ENCODE data around the gene RTEL1.

The RTEL1 gene

DNA sequence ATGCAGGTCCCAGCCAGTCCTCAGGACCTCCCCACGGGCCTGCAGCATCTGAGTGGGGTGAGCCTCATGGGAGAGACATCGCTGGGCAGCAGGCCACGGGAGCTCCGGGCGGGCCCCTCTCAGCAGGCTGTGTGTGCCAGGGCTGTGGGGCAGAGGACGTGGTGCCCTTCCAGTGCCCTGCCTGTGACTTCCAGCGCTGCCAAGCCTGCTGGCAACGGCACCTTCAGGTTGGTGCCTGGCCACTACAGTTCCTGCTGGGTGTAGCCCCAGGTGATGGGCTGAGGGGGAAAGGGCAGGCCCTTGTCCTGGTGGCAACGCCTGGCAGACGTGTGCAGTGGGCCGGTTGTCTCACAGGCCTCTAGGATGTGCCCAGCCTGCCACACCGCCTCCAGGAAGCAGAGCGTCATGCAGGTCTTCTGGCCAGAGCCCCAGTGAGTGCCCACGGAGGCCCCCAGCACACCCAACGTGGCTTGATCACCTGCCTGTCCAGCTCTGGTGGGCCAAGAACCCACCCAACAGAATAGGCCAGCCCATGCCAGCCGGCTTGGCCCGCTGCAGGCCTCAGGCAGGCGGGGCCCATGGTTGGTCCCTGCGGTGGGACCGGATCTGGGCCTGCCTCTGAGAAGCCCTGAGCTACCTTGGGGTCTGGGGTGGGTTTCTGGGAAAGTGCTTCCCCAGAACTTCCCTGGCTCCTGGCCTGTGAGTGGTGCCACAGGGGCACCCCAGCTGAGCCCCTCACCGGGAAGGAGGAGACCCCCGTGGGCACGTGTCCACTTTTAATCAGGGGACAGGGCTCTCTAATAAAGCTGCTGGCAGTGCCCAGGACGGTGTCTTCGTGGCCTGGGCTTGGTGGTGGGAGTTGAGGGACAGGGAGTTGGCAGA is 37.6 kb downstream of the RTEL1 start:
- no peaks in the 10 kb centered on the region for H3K36me3 ChIP-seq (ENCODE audit: control insufficient read depth, insufficient read depth, low read length)
- no peaks in the 10 kb centered on the region for H3K9me3 ChIP-seq (ENCODE audit: control insufficient read depth, low read length)
- H3K27me3 ChIP-seq (ENCODE audit: control insufficient read depth, insufficient read depth, low read length, poor library complexity, severe bottlenecking) = no peaks in the 10 kb centered on the region
- H3K27ac ChIP-seq (ENCODE audit: insufficient read depth, low read depth, low read length, poor library complexity, severe bottlenecking) = no peak overlapping the region
- H3K4me1 ChIP-seq (ENCODE audit: control insufficient read depth, insufficient read depth, low read length) = peaks cover 5% of the 10 kb centered on the region
- H3K4me3 ChIP-seq (ENCODE audit: insufficient read depth, low read depth, low read length) = no peak overlapping the region
- WGBS, 2 experiments = 94% methylated on average over 25 of the region's 25 CpGs

DNA sequence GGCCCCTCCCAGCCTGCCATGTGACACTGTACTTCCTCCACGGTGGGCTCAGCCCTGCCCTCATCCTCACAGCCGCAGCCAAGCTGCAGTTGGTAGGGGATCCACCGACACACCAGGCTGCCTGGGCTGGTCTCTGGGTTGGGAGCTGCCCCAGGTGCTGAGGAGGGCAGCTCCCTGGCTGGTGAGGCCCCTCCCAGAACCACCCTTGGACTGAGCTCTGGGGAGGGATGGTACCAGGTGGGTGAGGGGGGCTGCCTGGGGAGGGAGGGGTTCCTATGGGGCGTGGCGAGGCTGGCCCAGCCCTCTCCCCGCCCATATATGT is 38.2 kb downstream of the RTEL1 start:
- WGBS, 2 experiments = 59 to 60% methylated on average over 6 of the region's 6 CpGs
- no peak overlapping the region for H3K27ac ChIP-seq (ENCODE audit: insufficient read depth, low read depth, low read length, poor library complexity, severe bottlenecking)
- peaks cover 5% of the 10 kb centered on the region for H3K4me1 ChIP-seq (ENCODE audit: control insufficient read depth, insufficient read depth, low read length)
- no peak overlapping the region for H3K4me3 ChIP-seq (ENCODE audit: insufficient read depth, low read depth, low read length)
- no peaks in the 10 kb centered on the region for H3K36me3 ChIP-seq (ENCODE audit: control insufficient read depth, insufficient read depth, low read length)
- no peaks in the 10 kb centered on the region for H3K27me3 ChIP-seq (ENCODE audit: control insufficient read depth, insufficient read depth, low read length, poor library complexity, severe bottlenecking)
- no peaks in the 10 kb centered on the region for H3K9me3 ChIP-seq (ENCODE audit: control insufficient read depth, low read length)

DNA sequence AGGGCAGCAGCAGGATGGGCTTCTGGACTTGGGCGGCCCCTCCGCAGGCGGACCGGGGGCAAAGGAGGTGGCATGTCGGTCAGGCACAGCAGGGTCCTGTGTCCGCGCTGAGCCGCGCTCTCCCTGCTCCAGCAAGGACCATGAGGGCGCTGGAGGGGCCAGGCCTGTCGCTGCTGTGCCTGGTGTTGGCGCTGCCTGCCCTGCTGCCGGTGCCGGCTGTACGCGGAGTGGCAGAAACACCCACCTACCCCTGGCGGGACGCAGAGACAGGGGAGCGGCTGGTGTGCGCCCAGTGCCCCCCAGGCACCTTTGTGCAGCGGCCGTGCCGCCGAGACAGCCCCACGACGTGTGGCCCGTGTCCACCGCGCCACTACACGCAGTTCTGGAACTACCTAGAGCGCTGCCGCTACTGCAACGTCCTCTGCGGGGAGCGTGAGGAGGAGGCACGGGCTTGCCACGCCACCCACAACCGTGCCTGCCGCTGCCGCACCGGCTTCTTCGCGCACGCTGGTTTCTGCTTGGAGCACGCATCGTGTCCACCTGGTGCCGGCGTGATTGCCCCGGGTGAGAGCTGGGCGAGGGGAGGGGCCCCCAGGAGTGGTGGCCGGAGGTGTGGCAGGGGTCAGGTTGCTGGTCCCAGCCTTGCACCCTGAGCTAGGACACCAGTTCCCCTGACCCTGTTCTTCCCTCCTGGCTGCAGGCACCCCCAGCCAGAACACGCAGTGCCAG is 38.7 kb downstream of the RTEL1 start, which contains the start of gene TNFRSF6B:
Gene TNFRSF6B, plus strand, starts transcription at position 25 of the 729 bp plus-strand sequence. Its CDS starts 116 bp downstream, at position 141.
- Histone ChIP-seq H3K36me3 (ENCODE audit: control insufficient read depth, insufficient read depth, low read length) (no peaks in the 10 kb centered on the region), H3K4me3 (ENCODE audit: insufficient read depth, low read depth, low read length) (peak within 1 kb of the TSS; percentile 4), H3K9me3 (ENCODE audit: control insufficient read depth, low read length) (no peaks in the 10 kb centered on the region), H3K27ac (ENCODE audit: insufficient read depth, low read depth, low read length, poor library complexity, severe bottlenecking) (no peak within 1 kb of the TSS), H3K27me3 (ENCODE audit: control insufficient read depth, insufficient read depth, low read length, poor library complexity, severe bottlenecking) (no peaks in the 10 kb centered on the region), H3K4me1 (ENCODE audit: control insufficient read depth, insufficient read depth, low read length) (peaks cover 5% of the 10 kb centered on the region)
- 72 to 74% methylated on average over 52 of the region's 52 CpGs for WGBS, 2 experiments

DNA sequence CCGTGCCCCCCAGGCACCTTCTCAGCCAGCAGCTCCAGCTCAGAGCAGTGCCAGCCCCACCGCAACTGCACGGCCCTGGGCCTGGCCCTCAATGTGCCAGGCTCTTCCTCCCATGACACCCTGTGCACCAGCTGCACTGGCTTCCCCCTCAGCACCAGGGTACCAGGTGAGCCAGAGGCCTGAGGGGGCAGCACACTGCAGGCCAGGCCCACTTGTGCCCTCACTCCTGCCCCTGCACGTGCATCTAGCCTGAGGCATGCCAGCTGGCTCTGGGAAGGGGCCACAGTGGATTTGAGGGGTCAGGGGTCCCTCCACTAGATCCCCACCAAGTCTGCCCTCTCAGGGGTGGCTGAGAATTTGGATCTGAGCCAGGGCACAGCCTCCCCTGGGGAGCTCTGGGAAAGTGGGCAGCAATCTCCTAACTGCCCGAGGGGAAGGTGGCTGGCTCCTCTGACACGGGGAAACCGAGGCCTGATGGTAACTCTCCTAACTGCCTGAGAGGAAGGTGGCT is 39.3 kb downstream of the RTEL1 start:
- Histone ChIP-seq H3K4me3 (ENCODE audit: insufficient read depth, low read depth, low read length) (no peak overlapping the region), H3K27ac (ENCODE audit: insufficient read depth, low read depth, low read length, poor library complexity, severe bottlenecking) (no peak overlapping the region), H3K36me3 (ENCODE audit: control insufficient read depth, insufficient read depth, low read length) (no peaks in the 10 kb centered on the region), H3K9me3 (ENCODE audit: control insufficient read depth, low read length) (no peaks in the 10 kb centered on the region), H3K27me3 (ENCODE audit: control insufficient read depth, insufficient read depth, low read length, poor library complexity, severe bottlenecking) (no peaks in the 10 kb centered on the region), H3K4me1 (ENCODE audit: control insufficient read depth, insufficient read depth, low read length) (peaks cover 5% of the 10 kb centered on the region)
- 90 to 91% methylated on average over 7 of the region's 7 CpGs for WGBS, 2 experiments

DNA sequence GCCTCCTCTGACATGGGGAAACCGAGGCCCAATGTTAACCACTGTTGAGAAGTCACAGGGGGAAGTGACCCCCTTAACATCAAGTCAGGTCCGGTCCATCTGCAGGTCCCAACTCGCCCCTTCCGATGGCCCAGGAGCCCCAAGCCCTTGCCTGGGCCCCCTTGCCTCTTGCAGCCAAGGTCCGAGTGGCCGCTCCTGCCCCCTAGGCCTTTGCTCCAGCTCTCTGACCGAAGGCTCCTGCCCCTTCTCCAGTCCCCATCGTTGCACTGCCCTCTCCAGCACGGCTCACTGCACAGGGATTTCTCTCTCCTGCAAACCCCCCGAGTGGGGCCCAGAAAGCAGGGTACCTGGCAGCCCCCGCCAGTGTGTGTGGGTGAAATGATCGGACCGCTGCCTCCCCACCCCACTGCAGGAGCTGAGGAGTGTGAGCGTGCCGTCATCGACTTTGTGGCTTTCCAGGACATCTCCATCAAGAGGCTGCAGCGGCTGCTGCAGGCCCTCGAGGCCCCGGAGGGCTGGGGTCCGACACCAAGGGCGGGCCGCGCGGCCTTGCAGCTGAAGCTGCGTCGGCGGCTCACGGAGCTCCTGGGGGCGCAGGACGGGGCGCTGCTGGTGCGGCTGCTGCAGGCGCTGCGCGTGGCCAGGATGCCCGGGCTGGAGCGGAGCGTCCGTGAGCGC is 39.9 kb downstream of the RTEL1 start:
- Histone ChIP-seq H3K9me3 (ENCODE audit: control insufficient read depth, low read length) (no peaks in the 10 kb centered on the region), H3K36me3 (ENCODE audit: control insufficient read depth, insufficient read depth, low read length) (no peaks in the 10 kb centered on the region), H3K27me3 (ENCODE audit: control insufficient read depth, insufficient read depth, low read length, poor library complexity, severe bottlenecking) (no peaks in the 10 kb centered on the region), H3K27ac (ENCODE audit: insufficient read depth, low read depth, low read length, poor library complexity, severe bottlenecking) (no peak overlapping the region), H3K4me1 (ENCODE audit: control insufficient read depth, insufficient read depth, low read length) (peaks cover 5% of the 10 kb centered on the region), H3K4me3 (ENCODE audit: insufficient read depth, low read depth, low read length) (no peak overlapping the region)
- 91 to 92% methylated on average over 40 of the region's 40 CpGs for WGBS, 2 experiments

DNA sequence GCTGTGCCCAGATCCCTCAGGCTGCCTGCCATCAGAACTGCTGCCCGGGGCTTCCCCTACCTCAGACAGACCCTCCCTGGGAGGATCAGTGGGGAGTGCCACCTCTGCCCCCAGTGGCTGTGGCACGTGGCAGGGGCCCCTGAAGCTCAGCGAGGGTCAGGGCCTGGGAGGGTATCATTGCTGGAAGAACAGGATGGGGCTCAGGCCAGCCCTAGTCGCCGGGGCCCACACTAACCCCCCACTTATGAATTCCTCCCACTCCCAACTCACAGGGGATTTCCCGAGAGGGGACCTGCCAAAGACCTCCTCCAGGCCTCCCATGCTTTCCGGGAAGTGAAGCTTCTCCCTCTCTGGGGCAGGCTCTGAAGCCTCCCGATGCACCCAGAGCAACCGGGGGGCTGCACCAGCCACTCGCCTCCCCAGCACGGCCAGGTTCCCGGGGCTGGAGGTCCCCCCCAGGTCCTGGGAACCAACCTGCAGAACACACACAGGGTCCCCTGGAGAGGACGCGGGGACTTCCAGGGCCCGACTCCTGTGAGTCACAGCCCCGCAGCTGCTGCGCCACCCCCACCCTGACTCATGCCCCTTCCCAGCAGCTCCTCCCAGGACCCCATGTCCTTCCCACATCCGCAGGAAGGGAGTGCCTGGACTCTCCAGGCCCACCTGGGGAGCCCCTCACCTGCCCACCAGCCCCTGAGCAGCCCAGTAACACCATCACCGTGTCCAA is 40.8 kb downstream of the RTEL1 start:
- Histone ChIP-seq H3K4me3 (ENCODE audit: insufficient read depth, low read depth, low read length) (no peak overlapping the region), H3K4me1 (ENCODE audit: control insufficient read depth, insufficient read depth, low read length) (peaks cover 5% of the 10 kb centered on the region), H3K27me3 (ENCODE audit: control insufficient read depth, insufficient read depth, low read length, poor library complexity, severe bottlenecking) (no peaks in the 10 kb centered on the region), H3K36me3 (ENCODE audit: control insufficient read depth, insufficient read depth, low read length) (no peaks in the 10 kb centered on the region), H3K27ac (ENCODE audit: insufficient read depth, low read depth, low read length, poor library complexity, severe bottlenecking) (peak overlapping the region; percentile 44), H3K9me3 (ENCODE audit: control insufficient read depth, low read length) (no peaks in the 10 kb centered on the region)
- 68 to 74% methylated on average over 19 of the region's 19 CpGs for WGBS, 2 experiments

DNA sequence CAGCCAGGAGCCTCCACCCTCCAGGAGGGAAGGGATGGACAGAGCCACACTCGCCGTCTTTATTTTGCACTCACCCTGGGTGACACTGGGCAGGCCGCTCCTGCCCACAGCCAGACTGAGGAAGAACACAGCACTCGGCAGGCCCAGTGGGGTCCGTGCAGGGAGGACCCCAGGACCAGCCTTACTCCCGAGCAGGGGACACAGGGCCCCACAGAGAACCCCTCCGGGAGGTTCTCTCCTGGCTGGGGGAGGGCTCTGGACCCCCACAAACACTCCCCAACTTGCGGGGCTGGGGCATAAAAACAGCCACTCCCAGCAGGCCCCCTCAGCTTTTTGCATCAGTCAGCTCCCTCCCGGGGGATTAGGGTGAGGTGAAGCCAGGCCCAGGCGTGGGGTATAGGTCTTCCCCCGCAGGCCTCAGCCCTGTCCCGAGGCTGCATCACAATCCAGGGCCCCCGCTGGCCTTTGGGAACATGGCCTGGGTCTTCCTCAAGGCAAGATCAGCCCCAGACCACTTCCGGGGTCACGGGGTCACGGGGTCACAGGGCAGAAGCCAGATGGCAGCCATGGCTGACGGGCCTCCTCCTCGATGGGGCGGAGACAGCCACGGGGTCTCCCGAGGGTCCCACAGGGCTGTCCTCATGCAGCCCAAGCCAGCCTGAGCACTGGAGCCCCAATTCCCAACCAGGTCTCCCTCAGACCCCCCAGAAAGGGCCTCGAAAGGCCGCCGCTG is 41.5 kb downstream of the RTEL1 start:
- Histone ChIP-seq H3K4me1 (ENCODE audit: control insufficient read depth, insufficient read depth, low read length) (peaks cover 5% of the 10 kb centered on the region), H3K9me3 (ENCODE audit: control insufficient read depth, low read length) (no peaks in the 10 kb centered on the region), H3K4me3 (ENCODE audit: insufficient read depth, low read depth, low read length) (no peak overlapping the region), H3K36me3 (ENCODE audit: control insufficient read depth, insufficient read depth, low read length) (peaks cover 1% of the 10 kb centered on the region), H3K27me3 (ENCODE audit: control insufficient read depth, insufficient read depth, low read length, poor library complexity, severe bottlenecking) (no peaks in the 10 kb centered on the region), H3K27ac (ENCODE audit: insufficient read depth, low read depth, low read length, poor library complexity, severe bottlenecking) (peak overlapping the region; percentile 44)
- 86 to 89% methylated on average over 24 of the region's 24 CpGs for WGBS, 2 experiments

DNA sequence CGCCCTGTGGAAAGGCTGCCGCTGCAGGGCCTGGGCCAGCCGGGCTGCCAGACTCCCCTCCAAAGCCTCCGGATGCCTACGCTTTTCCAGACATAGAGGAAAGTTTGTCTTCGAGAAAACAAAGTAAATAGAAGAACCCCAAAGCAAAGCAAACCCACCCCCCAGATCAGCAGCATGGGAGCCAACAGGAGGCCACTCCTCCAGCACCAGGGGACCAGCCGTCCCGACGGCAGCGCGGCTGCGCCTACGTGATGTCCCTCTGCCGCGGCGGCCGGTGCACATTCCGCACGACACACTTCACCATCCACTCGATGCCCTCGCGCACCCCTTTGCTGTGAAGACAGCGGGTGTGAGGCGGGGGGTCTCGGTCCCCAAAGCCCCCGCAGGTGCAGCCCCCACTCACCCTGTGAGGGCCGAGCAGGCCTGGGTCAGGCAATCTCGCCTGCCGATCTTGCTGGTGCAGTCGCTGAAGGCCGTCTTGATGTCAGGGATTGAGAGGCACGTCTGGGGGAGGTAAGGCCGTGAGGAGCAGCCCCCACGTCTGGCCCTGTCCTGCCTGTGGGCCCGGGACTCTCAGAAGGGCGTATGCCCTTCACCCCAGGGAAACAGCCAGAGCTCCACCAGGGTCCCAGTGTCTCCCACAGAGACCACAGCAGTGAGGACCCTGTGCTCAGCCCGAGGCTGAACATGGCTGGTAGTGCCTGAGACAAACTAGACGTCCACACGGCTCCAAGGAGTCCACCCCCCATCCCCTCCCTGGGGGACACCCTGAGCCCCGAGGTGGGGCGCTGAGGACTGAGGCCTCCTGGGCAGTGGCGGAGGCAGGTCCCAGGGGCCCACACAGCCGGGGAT is 42.3 kb downstream of the RTEL1 start:
- H3K9me3 ChIP-seq (ENCODE audit: control insufficient read depth, low read length) = no peaks in the 10 kb centered on the region
- H3K27ac ChIP-seq (ENCODE audit: insufficient read depth, low read depth, low read length, poor library complexity, severe bottlenecking) = no peak overlapping the region
- WGBS, 2 experiments = 95% methylated on average over 43 of the region's 43 CpGs
- H3K36me3 ChIP-seq (ENCODE audit: control insufficient read depth, insufficient read depth, low read length) = peaks cover 8% of the 10 kb centered on the region
- peaks cover 5% of the 10 kb centered on the region for H3K4me1 ChIP-seq (ENCODE audit: control insufficient read depth, insufficient read depth, low read length)
- H3K4me3 ChIP-seq (ENCODE audit: insufficient read depth, low read depth, low read length) = no peak overlapping the region
- H3K27me3 ChIP-seq (ENCODE audit: control insufficient read depth, insufficient read depth, low read length, poor library complexity, severe bottlenecking) = no peaks in the 10 kb centered on the region

DNA sequence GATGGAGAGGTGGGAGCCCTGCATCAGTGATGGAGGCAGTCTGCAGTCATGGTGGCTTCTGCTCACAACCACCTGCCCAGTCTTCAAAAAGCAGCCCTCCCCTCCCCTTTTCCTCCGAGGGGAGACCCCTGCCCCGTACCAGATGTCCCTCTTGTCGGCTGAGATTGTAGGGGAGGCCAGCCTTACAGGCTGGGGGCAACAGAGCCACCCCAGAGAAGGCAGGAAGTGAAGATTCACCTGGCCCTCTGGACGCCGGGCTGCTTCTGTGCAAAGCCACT is 42.9 kb downstream of the RTEL1 start:
- no peaks in the 10 kb centered on the region for H3K9me3 ChIP-seq (ENCODE audit: control insufficient read depth, low read length)

More for the DNA sequence above, 42.9 kb downstream of the RTEL1 start:
- H3K4me1 ChIP-seq (ENCODE audit: control insufficient read depth, insufficient read depth, low read length) = peaks cover 5% of the 10 kb centered on the region
- peaks cover 8% of the 10 kb centered on the region for H3K36me3 ChIP-seq (ENCODE audit: control insufficient read depth, insufficient read depth, low read length)
- WGBS, 2 experiments = 93 to 96% methylated on average over 5 of the region's 5 CpGs
- H3K27ac ChIP-seq (ENCODE audit: insufficient read depth, low read depth, low read length, poor library complexity, severe bottlenecking) = no peak overlapping the region
- H3K4me3 ChIP-seq (ENCODE audit: insufficient read depth, low read depth, low read length) = no peak overlapping the region
- H3K27me3 ChIP-seq (ENCODE audit: control insufficient read depth, insufficient read depth, low read length, poor library complexity, severe bottlenecking) = no peaks in the 10 kb centered on the region
